DOHH2 (cell line): ENCODE results near the gene RAET1G.
"Not testable (repeated sequence)": the region's sequence is repeated elsewhere in the genome, so short reads cannot be mapped to it uniquely, and the experiment has no call there.

ENCODE experiments used
- H3F3A ChIP-seq: fragments of 200-600 bp; sonication (generic), shearing (Covaris generic); 2 replicates; pipeline ENCODE4 v1.6.0; 2016; ENCODE audit warnings: antibody characterized with exemption, mild to moderate bottlenecking; ENCODE audit not compliant: control insufficient read depth, insufficient read depth
- H3K27ac ChIP-seq: fragments of 200-600 bp; sonication (generic); 2 replicates; pipeline ENCODE4 v1.5.1; 2014; ENCODE audit warnings: low read depth, mild to moderate bottlenecking, low read length, moderate library complexity
- H3K27me3 ChIP-seq: fragments of 200-600 bp; sonication (generic); 2 replicates; pipeline ENCODE4 v1.6.1; 2014; ENCODE audit warnings: mild to moderate bottlenecking, low read length, mixed read lengths; ENCODE audit not compliant: control insufficient read depth
- H3K36me3 ChIP-seq: fragments of 200-600 bp; sonication (generic); 2 replicates; pipeline ENCODE4 v1.6.1; 2014; ENCODE audit warnings: mild to moderate bottlenecking, low read length, moderate library complexity, mixed read lengths; ENCODE audit not compliant: control insufficient read depth
- H3K4me1 ChIP-seq: fragments of 200-600 bp; sonication (generic); 2 replicates; pipeline ENCODE4 v1.6.1; 2014; ENCODE audit warnings: mild to moderate bottlenecking, low read length, mixed read lengths; ENCODE audit not compliant: control insufficient read depth
- H3K4me2 ChIP-seq: fragments of 200-600 bp; sonication (generic); 2 replicates; pipeline ENCODE4 v1.6.0; 2014; ENCODE audit warnings: mild to moderate bottlenecking, low read length, moderate library complexity
- H3K4me3 ChIP-seq: fragments of 200-600 bp; sonication (generic); 2 replicates; pipeline ENCODE4 v1.5.1; 2014; ENCODE audit warnings: mild to moderate bottlenecking, low read length, mixed read lengths
- H3K79me2 ChIP-seq: fragments of 200-600 bp; sonication (generic); 2 replicates; pipeline ENCODE4 v1.6.1; 2014; ENCODE audit warnings: mild to moderate bottlenecking, low read length, mixed read lengths; ENCODE audit not compliant: control insufficient read depth
- H3K9me2 ChIP-seq: fragments of 200-600 bp; sonication (generic); replicated peaks from 2 replicates; pipeline ENCODE4 v1.6.1; 2014; ENCODE audit warnings: mild to moderate bottlenecking, low read length, mixed read lengths; ENCODE audit not compliant: control insufficient read depth
- H3K9me3 ChIP-seq: fragments of 200-600 bp; sonication (generic); 2 replicates; pipeline ENCODE4 v1.6.1; 2014; ENCODE audit warnings: antibody characterized with exemption, low read length, mixed read lengths; ENCODE audit not compliant: control insufficient read depth, insufficient read depth
- H4K20me1 ChIP-seq: fragments of 200-600 bp; sonication (generic); 2 replicates; pipeline ENCODE4 v1.6.0; 2014; ENCODE audit warnings: low read depth, mild to moderate bottlenecking, antibody characterized with exemption, low read length, moderate library complexity; ENCODE audit not compliant: control insufficient read depth, insufficient read depth
- CTCF ChIP-seq: fragments of 200-600 bp; sonication (generic); IDR thresholded peaks from one replicate; pipeline ENCODE4 v1.5.1; 2014; ENCODE audit warnings: antibody characterized with exemption, mild to moderate bottlenecking, low read depth, low read length; ENCODE audit not compliant: poor library complexity, severe bottlenecking
- EZH2phosphoT487 ChIP-seq: fragments of 200-600 bp; sonication (generic); IDR thresholded peaks from 2 replicates; pipeline ENCODE4 v1.6.1; 2017; ENCODE audit warnings: borderline replicate concordance, mild to moderate bottlenecking, antibody characterized with exemption, low read length, moderate library complexity, mixed read lengths

The RAET1G gene

GRCh38 chr6:149948011-149948410, 25.1 kb upstream of the RAET1G start:
- peaks cover 32% of the 10 kb centered on the region for H3K27me3 ChIP-seq
- H3K4me3 ChIP-seq: no peak overlapping the region
- H3K79me2 ChIP-seq: no peaks in the 10 kb centered on the region
- no peaks in the 10 kb centered on the region for H3K9me2 ChIP-seq
- H3K4me2 ChIP-seq: no peak overlapping the region
- no peaks in the 10 kb centered on the region for H3K4me1 ChIP-seq
- H4K20me1 ChIP-seq: no peaks in the 10 kb centered on the region
- no peak overlapping the region for H3K27ac ChIP-seq
- H3K9me3 ChIP-seq: no peaks in the 10 kb centered on the region
- H3K36me3 ChIP-seq: no peaks in the 10 kb centered on the region
- TF ChIP-seq EZH2phosphoT487 (no peak), CTCF (no peak)
- H3F3A ChIP-seq: no peaks in the 10 kb centered on the region

- H3K4me1 ChIP-seq, H3K79me2 ChIP-seq, H3K36me3 ChIP-seq, H3K4me2 ChIP-seq, H3F3A ChIP-seq, H3K9me2 ChIP-seq, H4K20me1 ChIP-seq, H3K27ac ChIP-seq, H3K4me3 ChIP-seq, H3K9me3 ChIP-seq: not testable (repeated sequence)
- peaks cover 28% of the 10 kb centered on the region for H3K27me3 ChIP-seq
Measured at GRCh38 chr6:149947533-149947932, 24.6 kb upstream of the RAET1G start.

GRCh38 chr6:149946631-149947030, 23.7 kb upstream of the RAET1G start:
- H3F3A ChIP-seq, H3K79me2 ChIP-seq, H4K20me1 ChIP-seq, H3K4me3 ChIP-seq, H3K9me2 ChIP-seq, H3K4me2 ChIP-seq, H3K9me3 ChIP-seq, H3K27ac ChIP-seq, H3K36me3 ChIP-seq, H3K4me1 ChIP-seq: not testable (repeated sequence)
- H3K27me3 ChIP-seq: peaks cover 28% of the 10 kb centered on the region

GRCh38 chr6:149945276-149945675, 22.4 kb upstream of the RAET1G start:
- H3K27ac ChIP-seq, H3K4me3 ChIP-seq, H3K4me2 ChIP-seq, H3K9me3 ChIP-seq, H3K4me1 ChIP-seq, H3K79me2 ChIP-seq, H4K20me1 ChIP-seq, H3K36me3 ChIP-seq, H3K9me2 ChIP-seq, H3F3A ChIP-seq: not testable (repeated sequence)
- peaks cover 20% of the 10 kb centered on the region for H3K27me3 ChIP-seq

GRCh38 chr6:149943321-149943720, 20.4 kb upstream of the RAET1G start:
- H3K4me2 ChIP-seq, H3K36me3 ChIP-seq, H4K20me1 ChIP-seq, H3K9me3 ChIP-seq, H3F3A ChIP-seq, H3K27ac ChIP-seq, H3K9me2 ChIP-seq, H3K79me2 ChIP-seq, H3K4me3 ChIP-seq: not testable (repeated sequence)
- Histone ChIP-seq H3K4me1 (peaks cover 15% of the 10 kb centered on the region), H3K27me3 (peaks cover 31% of the 10 kb centered on the region)
